Measurements from ENCODE around the gene ARHGAP30. TPM values are rescaled to one million over a fixed set of nuclear protein-coding genes. Genes with fewer than 3 reads are reported as not detected.
A peak's percentile ranks its signal among the peaks of the same experiment; 100 is the strongest.
"Not testable (repeated sequence)": the region's sequence is repeated elsewhere in the genome, so short reads cannot be mapped to it uniquely, and the experiment has no call there.

The ARHGAP30 gene
- total RNA-seq, 1 experiment from 2014 or later = 36.5 TPM

DNA sequence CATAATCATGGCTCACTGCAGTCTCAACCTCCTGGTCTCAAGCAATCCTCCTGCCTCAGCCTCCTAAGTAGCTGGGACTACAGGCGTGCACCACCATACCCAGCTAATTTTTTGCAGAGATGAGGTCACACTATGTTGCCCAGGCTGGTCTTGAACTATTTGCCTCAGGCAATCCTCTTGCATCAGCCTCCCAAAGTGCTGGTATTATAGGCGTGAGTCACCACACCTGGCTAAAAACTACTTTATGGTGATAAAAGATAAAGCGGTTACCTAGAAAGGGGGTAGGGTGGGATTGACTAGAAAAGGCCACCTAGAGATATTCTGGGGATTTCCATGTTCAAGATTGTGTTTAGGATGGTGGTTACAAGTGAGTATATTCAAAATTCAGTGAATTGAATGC lies 35.9 kb downstream of the ARHGAP30 start:
- H3K27me3 ChIP-seq (ENCODE audit: low read length) = no peaks in the 10 kb centered on the region
- DNase-seq = no peak
- 0 out of 2 replicates have a peak, but pooled peaks cover 5% of the 10 kb centered on the region for H3K36me3 ChIP-seq (ENCODE audit: insufficient read depth, low read length)
- H3K4me3 ChIP-seq (ENCODE audit: low read length) = no peak overlapping the region
- H3K79me2 ChIP-seq (ENCODE audit: low read length) = no peaks in the 10 kb centered on the region
- H3K27ac ChIP-seq (ENCODE audit: low read length) = no peak overlapping the region
- no peaks in the 10 kb centered on the region for H3K9me2 ChIP-seq (replicated peaks; ENCODE audit: insufficient read depth, low read length)
- H2AFZ ChIP-seq (ENCODE audit: low read length) = no peak overlapping the region
- no peaks in the 10 kb centered on the region for H4K20me1 ChIP-seq (ENCODE audit: insufficient read depth, low read depth, low read length)
- H3K4me2 ChIP-seq (ENCODE audit: low read depth, low read length, poor library complexity, severe bottlenecking) = no peak overlapping the region
- no peaks in the 10 kb centered on the region for H3K4me1 ChIP-seq (ENCODE audit: low read length)
- H3K9ac ChIP-seq (ENCODE audit: low read length) = no peak overlapping the region
- no peaks in the 10 kb centered on the region for H3K9me3 ChIP-seq (ENCODE audit: low read length)

DNA sequence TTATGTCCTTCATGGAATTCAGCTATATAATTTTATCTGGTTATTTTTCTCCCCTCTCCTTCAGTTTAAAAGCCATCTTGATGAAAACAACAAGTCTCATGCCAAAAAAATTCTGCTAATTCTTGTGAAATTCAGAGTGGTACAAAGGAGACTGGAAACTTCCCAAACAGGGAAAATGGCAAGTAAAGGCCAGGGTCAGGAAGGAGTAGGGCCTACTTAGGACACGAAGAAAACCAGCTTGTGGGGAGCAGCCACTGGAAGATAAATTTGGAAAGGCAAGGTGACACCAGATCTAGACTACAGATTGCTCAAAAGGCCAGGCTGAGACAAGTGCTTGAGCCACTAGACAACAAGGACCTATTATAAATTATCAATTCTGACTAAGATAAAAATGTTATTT lies 37.3 kb downstream of the ARHGAP30 start:
- DNase-seq = no peak
- Histone ChIP-seq H3K27me3 (ENCODE audit: low read length) (no peaks in the 10 kb centered on the region), H3K4me2 (ENCODE audit: low read depth, low read length, poor library complexity, severe bottlenecking) (no peak overlapping the region), H3K9me2 (replicated peaks; ENCODE audit: insufficient read depth, low read length) (no peaks in the 10 kb centered on the region), H3K9me3 (ENCODE audit: low read length) (no peaks in the 10 kb centered on the region), H4K20me1 (ENCODE audit: insufficient read depth, low read depth, low read length) (no peaks in the 10 kb centered on the region), H3K9ac (ENCODE audit: low read length) (no peak overlapping the region), H3K79me2 (ENCODE audit: low read length) (no peaks in the 10 kb centered on the region), H3K36me3 (ENCODE audit: insufficient read depth, low read length) (no peaks in the 10 kb centered on the region), H3K4me3 (ENCODE audit: low read length) (no peak overlapping the region), H3K4me1 (ENCODE audit: low read length) (no peaks in the 10 kb centered on the region), H2AFZ (ENCODE audit: low read length) (no peak overlapping the region), H3K27ac (ENCODE audit: low read length) (no peak overlapping the region)

DNA sequence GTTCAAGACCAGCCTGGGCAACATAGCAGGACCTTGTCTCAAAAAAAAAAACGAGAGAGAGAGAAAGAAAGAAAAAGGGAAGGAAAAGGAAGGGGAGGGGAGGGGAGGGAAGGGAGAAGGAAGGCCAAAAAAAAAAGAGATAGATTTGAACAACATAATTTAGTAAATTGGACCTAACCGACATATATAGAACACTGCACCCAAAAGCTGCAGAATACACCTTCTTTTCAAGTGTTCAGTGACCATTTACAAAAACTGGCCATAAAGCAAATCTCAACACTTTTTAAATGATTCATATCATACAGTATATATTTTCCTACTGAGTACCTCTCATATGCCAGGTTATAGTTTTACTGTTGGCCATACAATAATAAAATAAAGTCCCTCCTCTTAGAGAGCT lies 37.8 kb downstream of the ARHGAP30 start:
- no peak overlapping the region for H2AFZ ChIP-seq (ENCODE audit: low read length)
- no peak overlapping the region for H3K9ac ChIP-seq (ENCODE audit: low read length)

DNA sequence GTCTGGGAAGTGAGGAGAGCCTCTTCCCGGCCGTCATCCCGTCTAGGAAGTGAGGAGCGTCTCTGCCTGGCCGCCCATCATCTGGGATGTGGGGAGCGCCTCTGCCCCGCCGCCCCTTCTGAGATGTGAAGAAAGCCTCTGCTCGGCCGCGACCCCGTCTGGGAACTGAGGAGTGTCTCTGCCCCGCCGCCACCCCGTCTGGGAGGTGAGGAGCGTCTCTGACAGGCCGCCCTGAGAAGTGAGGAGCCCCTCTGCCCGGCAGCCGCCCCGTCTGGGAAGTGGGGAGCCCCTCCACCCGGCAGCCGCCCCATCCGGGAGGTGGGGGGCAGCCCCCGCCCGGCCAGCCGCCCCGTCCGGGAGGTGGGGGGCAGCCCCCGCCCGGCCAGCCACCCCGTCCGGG lies 40.2 kb downstream of the ARHGAP30 start:
- H3K79me2 ChIP-seq (ENCODE audit: low read length); H2AFZ ChIP-seq (ENCODE audit: low read length); DNase-seq; H4K20me1 ChIP-seq (ENCODE audit: insufficient read depth, low read depth, low read length); H3K4me1 ChIP-seq (ENCODE audit: low read length); H3K9ac ChIP-seq (ENCODE audit: low read length); H3K4me3 ChIP-seq (ENCODE audit: low read length); H3K36me3 ChIP-seq (ENCODE audit: insufficient read depth, low read length); H3K27me3 ChIP-seq (ENCODE audit: low read length); H3K9me3 ChIP-seq (ENCODE audit: low read length); H3K9me2 ChIP-seq (replicated peaks; ENCODE audit: insufficient read depth, low read length); H3K27ac ChIP-seq (ENCODE audit: low read length); H3K4me2 ChIP-seq (ENCODE audit: low read depth, low read length, poor library complexity, severe bottlenecking): not testable (repeated sequence)

More for the DNA sequence above, 37.8 kb downstream of the ARHGAP30 start:
- no peaks in the 10 kb centered on the region for H3K4me1 ChIP-seq (ENCODE audit: low read length)
- no peak overlapping the region for H3K4me3 ChIP-seq (ENCODE audit: low read length)
- H3K36me3 ChIP-seq (ENCODE audit: insufficient read depth, low read length) = no peaks in the 10 kb centered on the region
- no peaks in the 10 kb centered on the region for H4K20me1 ChIP-seq (ENCODE audit: insufficient read depth, low read depth, low read length)
- H3K79me2 ChIP-seq (ENCODE audit: low read length) = no peaks in the 10 kb centered on the region
- no peaks in the 10 kb centered on the region for H3K27me3 ChIP-seq (ENCODE audit: low read length)
- no peak overlapping the region for H3K27ac ChIP-seq (ENCODE audit: low read length)
- no peak overlapping the region for H3K4me2 ChIP-seq (ENCODE audit: low read depth, low read length, poor library complexity, severe bottlenecking)
- H3K9me2 ChIP-seq (replicated peaks; ENCODE audit: insufficient read depth, low read length) = no peaks in the 10 kb centered on the region
- H3K9me3 ChIP-seq (ENCODE audit: low read length) = no peaks in the 10 kb centered on the region
- DNase-seq = peak; percentile 29

DNA sequence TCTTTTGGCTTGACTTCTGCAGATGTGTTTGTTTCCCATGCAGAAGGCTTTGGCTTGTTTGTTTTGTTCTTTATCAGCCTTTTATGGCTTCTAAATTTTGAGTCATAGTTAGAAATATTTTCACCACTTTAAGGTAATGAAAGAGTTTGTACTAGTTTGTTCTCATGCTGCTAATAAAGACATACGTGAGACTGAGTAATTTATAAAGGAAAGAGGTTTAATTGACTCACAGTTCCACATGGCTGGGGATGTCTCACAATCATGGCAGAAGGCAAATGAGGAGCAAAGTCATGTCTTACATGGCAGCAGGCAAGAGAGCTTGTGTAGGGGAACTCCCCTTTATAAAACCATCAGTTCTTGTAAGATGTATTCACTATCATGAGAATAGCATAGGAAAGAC lies 42.7 kb downstream of the ARHGAP30 start:
- H3K27me3 ChIP-seq (ENCODE audit: low read length); H3K4me2 ChIP-seq (ENCODE audit: low read depth, low read length, poor library complexity, severe bottlenecking); H2AFZ ChIP-seq (ENCODE audit: low read length); H3K27ac ChIP-seq (ENCODE audit: low read length); H3K4me1 ChIP-seq (ENCODE audit: low read length); H3K4me3 ChIP-seq (ENCODE audit: low read length); DNase-seq; H3K9ac ChIP-seq (ENCODE audit: low read length); H3K79me2 ChIP-seq (ENCODE audit: low read length); H3K36me3 ChIP-seq (ENCODE audit: insufficient read depth, low read length); H4K20me1 ChIP-seq (ENCODE audit: insufficient read depth, low read depth, low read length); H3K9me2 ChIP-seq (replicated peaks; ENCODE audit: insufficient read depth, low read length); H3K9me3 ChIP-seq (ENCODE audit: low read length): not testable (repeated sequence)

DNA sequence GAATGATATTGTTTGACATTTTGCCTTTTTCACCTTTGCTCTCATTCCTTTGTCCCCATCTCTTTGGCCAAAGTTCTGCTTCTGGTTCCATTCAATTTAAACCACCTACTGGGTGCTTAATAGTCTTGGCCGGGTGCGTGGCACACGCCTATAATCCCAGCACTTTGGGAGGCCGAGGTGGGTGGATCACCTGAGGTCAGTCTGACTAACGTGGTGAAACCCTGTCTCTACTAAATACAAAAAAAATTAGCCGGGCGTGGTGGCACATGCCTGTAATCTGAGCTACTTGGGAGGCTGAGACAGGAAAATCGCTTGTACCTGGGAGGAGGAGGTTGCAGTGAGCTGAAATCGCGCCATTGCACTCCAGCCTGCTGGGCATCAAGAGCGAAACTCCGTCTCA lies 47.3 kb downstream of the ARHGAP30 start:
- not testable (repeated sequence) for DNase-seq; H3K9me3 ChIP-seq (ENCODE audit: low read length); H3K4me2 ChIP-seq (ENCODE audit: low read depth, low read length, poor library complexity, severe bottlenecking); H3K4me3 ChIP-seq (ENCODE audit: low read length); H4K20me1 ChIP-seq (ENCODE audit: insufficient read depth, low read depth, low read length); H3K27ac ChIP-seq (ENCODE audit: low read length); H3K36me3 ChIP-seq (ENCODE audit: insufficient read depth, low read length); H2AFZ ChIP-seq (ENCODE audit: low read length); H3K27me3 ChIP-seq (ENCODE audit: low read length); H3K79me2 ChIP-seq (ENCODE audit: low read length); H3K9me2 ChIP-seq (replicated peaks; ENCODE audit: insufficient read depth, low read length); H3K9ac ChIP-seq (ENCODE audit: low read length)
- H3K4me1 ChIP-seq (ENCODE audit: low read length) = peaks cover 23% of the 10 kb centered on the region

DNA sequence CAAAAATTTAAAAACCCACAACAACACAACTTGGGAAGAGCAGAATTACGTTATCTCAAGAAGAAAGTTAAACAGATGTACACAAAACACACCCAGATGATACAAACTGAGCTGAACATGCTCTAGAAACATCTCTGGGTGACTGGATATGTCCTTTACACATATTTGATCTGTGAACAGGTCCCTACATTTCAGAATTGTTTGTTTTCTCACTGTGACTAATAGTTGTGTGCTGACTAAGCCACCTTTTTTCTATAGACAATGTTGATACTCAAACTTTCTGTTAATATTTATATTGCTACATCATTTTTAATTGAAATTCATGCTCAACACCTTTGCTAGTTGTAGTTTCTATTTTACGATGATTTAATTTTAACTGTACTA lies 47.7 kb downstream of the ARHGAP30 start:
- Histone ChIP-seq H2AFZ (ENCODE audit: low read length) (no peak overlapping the region), H3K4me3 (ENCODE audit: low read length) (no peak overlapping the region)

DNA sequence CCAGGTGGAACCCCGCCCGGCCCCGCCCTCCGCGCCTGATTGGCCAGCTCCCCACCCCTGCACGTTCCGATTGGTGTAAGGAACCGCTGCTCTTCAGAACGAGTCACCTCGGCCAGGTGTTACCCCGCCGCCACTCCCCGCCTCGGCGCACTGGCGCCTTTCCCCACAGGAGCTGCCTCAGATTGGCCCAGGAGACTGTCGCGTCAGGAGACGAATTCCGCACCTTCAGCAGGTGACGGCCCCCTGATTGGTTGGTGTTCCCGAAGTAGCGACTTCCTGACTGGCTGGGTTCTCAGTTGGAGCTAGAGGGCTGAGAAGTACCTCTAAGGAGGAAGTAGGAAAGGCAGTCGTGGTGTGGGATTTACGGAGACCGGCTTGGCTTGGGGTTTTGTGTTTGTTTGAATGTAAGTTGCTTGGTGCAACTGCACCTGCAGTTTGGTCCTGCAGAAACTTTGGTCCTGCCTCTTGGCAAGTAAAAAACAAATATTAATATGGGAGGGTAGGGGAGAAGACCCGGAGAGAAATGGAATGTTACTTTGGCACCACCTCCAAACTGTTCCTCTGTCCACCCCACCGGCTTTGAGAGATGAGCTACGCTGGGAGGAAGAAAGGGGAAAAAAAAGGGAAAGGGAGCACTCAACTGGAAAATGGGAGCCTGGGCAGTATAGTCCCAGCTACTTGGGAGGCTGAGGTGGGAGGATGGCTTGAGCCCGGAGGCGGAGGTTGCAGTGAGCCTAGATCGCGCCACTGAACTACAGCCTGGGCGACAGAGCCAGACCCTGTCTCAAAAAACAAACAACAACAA lies 48.3 kb downstream of the ARHGAP30 start:
- DNase-seq = peak; percentile 82
- no peaks in the 10 kb centered on the region for H3K9me3 ChIP-seq (ENCODE audit: low read length)
- H3K9ac ChIP-seq (ENCODE audit: low read length) = no peak overlapping the region
- H3K4me3 ChIP-seq (ENCODE audit: low read length) = peak overlapping the region; percentile 65
- H3K4me2 ChIP-seq (ENCODE audit: low read depth, low read length, poor library complexity, severe bottlenecking) = peak overlapping the region; percentile 82
- H4K20me1 ChIP-seq (ENCODE audit: insufficient read depth, low read depth, low read length) = no peaks in the 10 kb centered on the region
- no peaks in the 10 kb centered on the region for H3K27me3 ChIP-seq (ENCODE audit: low read length)
- H3K4me1 ChIP-seq (ENCODE audit: low read length) = peaks cover 25% of the 10 kb centered on the region
- H2AFZ ChIP-seq (ENCODE audit: low read length) = peak overlapping the region; percentile 70
- H3K27ac ChIP-seq (ENCODE audit: low read length) = no peak overlapping the region
- H3K9me2 ChIP-seq (replicated peaks; ENCODE audit: insufficient read depth, low read length) = no peaks in the 10 kb centered on the region
- H3K36me3 ChIP-seq (ENCODE audit: insufficient read depth, low read length) = no peaks in the 10 kb centered on the region
- H3K79me2 ChIP-seq (ENCODE audit: low read length) = no peaks in the 10 kb centered on the region

More for the DNA sequence above, 47.7 kb downstream of the ARHGAP30 start:
- no peaks in the 10 kb centered on the region for H3K36me3 ChIP-seq (ENCODE audit: insufficient read depth, low read length)
- H3K27ac ChIP-seq (ENCODE audit: low read length) = no peak overlapping the region
- H4K20me1 ChIP-seq (ENCODE audit: insufficient read depth, low read depth, low read length) = no peaks in the 10 kb centered on the region
- DNase-seq = no peak
- H3K79me2 ChIP-seq (ENCODE audit: low read length) = no peaks in the 10 kb centered on the region
- no peak overlapping the region for H3K9ac ChIP-seq (ENCODE audit: low read length)
- peak overlapping the region; percentile 82 for H3K4me2 ChIP-seq (ENCODE audit: low read depth, low read length, poor library complexity, severe bottlenecking)
- H3K4me1 ChIP-seq (ENCODE audit: low read length) = peaks cover 23% of the 10 kb centered on the region
- H3K9me2 ChIP-seq (replicated peaks; ENCODE audit: insufficient read depth, low read length) = no peaks in the 10 kb centered on the region
- no peaks in the 10 kb centered on the region for H3K9me3 ChIP-seq (ENCODE audit: low read length)
- no peaks in the 10 kb centered on the region for H3K27me3 ChIP-seq (ENCODE audit: low read length)
